Measurements from ENCODE around the gene ADD1.

Gene ADD1

GRCh38 chr4:2961811-2962441 lies 118.3 kb downstream of the ADD1 start:
- H3K79me2 ChIP-seq (ENCODE audit: control insufficient read depth, insufficient read depth, low read length): peaks cover 34% of the 10 kb centered on the region
- H2BK120ac ChIP-seq (ENCODE audit: low read depth, low read length): no peak overlapping the region
- no peak overlapping the region for H3K27ac ChIP-seq (ENCODE audit: low read depth, low read length)
- peak overlapping the region; percentile 88 for H3K4me2 ChIP-seq (ENCODE audit: low read length)
- H3K9ac ChIP-seq (ENCODE audit: low read length): peak overlapping the region; percentile 98
- peak overlapping the region; percentile 97 for H3K56ac ChIP-seq (ENCODE audit: low read length)
- peak; percentile 43 for DNase-seq
- peaks cover 15% of the 10 kb centered on the region for H3K79me1 ChIP-seq (ENCODE audit: low read length)
- H4K8ac ChIP-seq (ENCODE audit: low read depth, low read length): no peak overlapping the region
- no peak overlapping the region for H2BK5ac ChIP-seq (ENCODE audit: low read length)
- H3K36me3 ChIP-seq (ENCODE audit: control insufficient read depth, insufficient read depth, low read length): peaks cover 4% of the 10 kb centered on the region
- no peak overlapping the region for H3K4ac ChIP-seq (ENCODE audit: low read depth, low read length)
- no peak overlapping the region for H2AK5ac ChIP-seq (ENCODE audit: low read length)
- H4K5ac ChIP-seq (ENCODE audit: low read length): no peak overlapping the region
- no CpG with 5 or more reads among the region's 14 CpGs for WGBS (ENCODE audit: extremely low coverage, insufficient coverage, low lambda C conversion rate)
- no peak overlapping the region for H2BK15ac ChIP-seq (replicated peaks; ENCODE audit: low read depth)
- H3K23ac ChIP-seq (ENCODE audit: low read length): no peak overlapping the region
- H3K18ac ChIP-seq (ENCODE audit: low read length): no peak overlapping the region
- peak overlapping the region; percentile 93 for H3K4me3 ChIP-seq (ENCODE audit: low read length)
- no peaks in the 10 kb centered on the region for H3K4me1 ChIP-seq (ENCODE audit: control insufficient read depth, low read depth, low read length)
- H3K27me3 ChIP-seq (ENCODE audit: insufficient read depth, low read length, poor library complexity): no peaks in the 10 kb centered on the region

GRCh38 chr4:2962614-2963174 lies 119.0 kb downstream of the ADD1 start:
- Histone ChIP-seq H3K79me1 (ENCODE audit: low read length) (peaks cover 11% of the 10 kb centered on the region), H3K23ac (ENCODE audit: low read length) (no peak overlapping the region), H3K56ac (ENCODE audit: low read length) (peak overlapping the region; percentile 97), H3K9ac (ENCODE audit: low read length) (peak overlapping the region; percentile 98), H2BK5ac (ENCODE audit: low read length) (peak overlapping the region; percentile 55), H3K18ac (ENCODE audit: low read length) (no peak overlapping the region), H3K27ac (ENCODE audit: low read depth, low read length) (peak overlapping the region; percentile 23), H3K79me2 (ENCODE audit: control insufficient read depth, insufficient read depth, low read length) (peaks cover 31% of the 10 kb centered on the region), H4K5ac (ENCODE audit: low read length) (no peak overlapping the region), H3K27me3 (ENCODE audit: insufficient read depth, low read length, poor library complexity) (no peaks in the 10 kb centered on the region), H3K36me3 (ENCODE audit: control insufficient read depth, insufficient read depth, low read length) (no peaks in the 10 kb centered on the region), H2BK120ac (ENCODE audit: low read depth, low read length) (no peak overlapping the region), H2AK5ac (ENCODE audit: low read length) (no peak overlapping the region), H3K4me2 (ENCODE audit: low read length) (peak overlapping the region; percentile 88), H3K4me3 (ENCODE audit: low read length) (peak overlapping the region; percentile 93), H2BK15ac (replicated peaks; ENCODE audit: low read depth) (no peak overlapping the region), H3K4ac (ENCODE audit: low read depth, low read length) (no peak overlapping the region), H3K4me1 (ENCODE audit: control insufficient read depth, low read depth, low read length) (no peaks in the 10 kb centered on the region), H4K8ac (ENCODE audit: low read depth, low read length) (no peak overlapping the region)
- no CpG with 5 or more reads among the region's 40 CpGs for WGBS (ENCODE audit: extremely low coverage, insufficient coverage, low lambda C conversion rate)
- DNase-seq: peak; percentile 92

GRCh38 chr4:2963175-2963965 lies 119.7 kb downstream of the ADD1 start, which contains the start of the genes GRK4 and NOP14:
Gene GRK4 (plus strand): TSS chr4:2963571. CDS start chr4:2964071, 500 bp downstream.
Gene NOP14 (minus strand): TSS chr4:2963406. CDS start chr4:2963319, 87 bp downstream.
- Histone ChIP-seq H4K5ac (ENCODE audit: low read length) (no peak within 1 kb of the TSS), H3K4me3 (ENCODE audit: low read length) (peak within 1 kb of the TSS; percentile 93), H3K79me1 (ENCODE audit: low read length) (peaks cover 11% of the 10 kb centered on the region), H3K4ac (ENCODE audit: low read depth, low read length) (no peak within 1 kb of the TSS), H2AK5ac (ENCODE audit: low read length) (no peak within 1 kb of the TSS), H3K27me3 (ENCODE audit: insufficient read depth, low read length, poor library complexity) (no peaks in the 10 kb centered on the region), H4K8ac (ENCODE audit: low read depth, low read length) (no peak within 1 kb of the TSS), H3K18ac (ENCODE audit: low read length) (no peak within 1 kb of the TSS), H2BK120ac (ENCODE audit: low read depth, low read length) (no peak within 1 kb of the TSS), H3K27ac (ENCODE audit: low read depth, low read length) (peak within 1 kb of the TSS; percentile 23), H3K56ac (ENCODE audit: low read length) (peak within 1 kb of the TSS; percentile 97), H3K36me3 (ENCODE audit: control insufficient read depth, insufficient read depth, low read length) (no peaks in the 10 kb centered on the region), H3K4me2 (ENCODE audit: low read length) (peak within 1 kb of the TSS; percentile 88), H2BK15ac (replicated peaks; ENCODE audit: low read depth) (no peak within 1 kb of the TSS), H3K23ac (ENCODE audit: low read length) (peak within 1 kb of the TSS; percentile 89), H3K79me2 (ENCODE audit: control insufficient read depth, insufficient read depth, low read length) (peaks cover 27% of the 10 kb centered on the region), H3K4me1 (ENCODE audit: control insufficient read depth, low read depth, low read length) (no peaks in the 10 kb centered on the region), H2BK5ac (ENCODE audit: low read length) (peak within 1 kb of the TSS; percentile 55), H3K9ac (ENCODE audit: low read length) (peak within 1 kb of the TSS; percentile 98)
- DNase-seq: peak; percentile 99
- WGBS (ENCODE audit: extremely low coverage, insufficient coverage, low lambda C conversion rate): no CpG with 5 or more reads among the region's 105 CpGs

- Histone ChIP-seq H4K8ac (ENCODE audit: low read depth, low read length) (no peak overlapping the region), H3K18ac (ENCODE audit: low read length) (no peak overlapping the region), H3K23ac (ENCODE audit: low read length) (peak overlapping the region; percentile 89), H3K9ac (ENCODE audit: low read length) (peak overlapping the region; percentile 68), H3K36me3 (ENCODE audit: control insufficient read depth, insufficient read depth, low read length) (no peaks in the 10 kb centered on the region), H2AK5ac (ENCODE audit: low read length) (no peak overlapping the region), H3K4ac (ENCODE audit: low read depth, low read length) (no peak overlapping the region), H4K5ac (ENCODE audit: low read length) (no peak overlapping the region), H3K4me1 (ENCODE audit: control insufficient read depth, low read depth, low read length) (no peaks in the 10 kb centered on the region), H3K4me3 (ENCODE audit: low read length) (peak overlapping the region; percentile 69), H3K4me2 (ENCODE audit: low read length) (peak overlapping the region; percentile 48), H3K27me3 (ENCODE audit: insufficient read depth, low read length, poor library complexity) (no peaks in the 10 kb centered on the region), H2BK120ac (ENCODE audit: low read depth, low read length) (no peak overlapping the region), H2BK5ac (ENCODE audit: low read length) (no peak overlapping the region), H3K79me1 (ENCODE audit: low read length) (peaks cover 7% of the 10 kb centered on the region), H3K56ac (ENCODE audit: low read length) (peak overlapping the region; percentile 90), H2BK15ac (replicated peaks; ENCODE audit: low read depth) (no peak overlapping the region), H3K79me2 (ENCODE audit: control insufficient read depth, insufficient read depth, low read length) (peaks cover 21% of the 10 kb centered on the region), H3K27ac (ENCODE audit: low read depth, low read length) (no peak overlapping the region)
- WGBS (ENCODE audit: extremely low coverage, insufficient coverage, low lambda C conversion rate): no CpG with 5 or more reads among the region's 38 CpGs
- no peak for DNase-seq
These were observed 120.4 kb downstream of the ADD1 start for GRCh38 chr4:2963966-2964471.

GRCh38 chr4:2964706-2965258 lies 121.1 kb downstream of the ADD1 start:
- H4K5ac ChIP-seq (ENCODE audit: low read length): no peak overlapping the region
- H2BK120ac ChIP-seq (ENCODE audit: low read depth, low read length): no peak overlapping the region
- WGBS (ENCODE audit: extremely low coverage, insufficient coverage, low lambda C conversion rate): no CpG with 5 or more reads among the region's 5 CpGs
- no peak overlapping the region for H3K4me3 ChIP-seq (ENCODE audit: low read length)
- H3K4me1 ChIP-seq (ENCODE audit: control insufficient read depth, low read depth, low read length): no peaks in the 10 kb centered on the region
- H3K23ac ChIP-seq (ENCODE audit: low read length): no peak overlapping the region
- no peak overlapping the region for H3K4ac ChIP-seq (ENCODE audit: low read depth, low read length)
- H3K4me2 ChIP-seq (ENCODE audit: low read length): no peak overlapping the region
- H3K27ac ChIP-seq (ENCODE audit: low read depth, low read length): no peak overlapping the region
- no peak overlapping the region for H3K18ac ChIP-seq (ENCODE audit: low read length)
- H2BK15ac ChIP-seq (replicated peaks; ENCODE audit: low read depth): no peak overlapping the region
- no peaks in the 10 kb centered on the region for H3K36me3 ChIP-seq (ENCODE audit: control insufficient read depth, insufficient read depth, low read length)
- no peak overlapping the region for H2AK5ac ChIP-seq (ENCODE audit: low read length)
- no peak overlapping the region for H4K8ac ChIP-seq (ENCODE audit: low read depth, low read length)
- DNase-seq: no peak
- no peak overlapping the region for H2BK5ac ChIP-seq (ENCODE audit: low read length)
- peaks cover 5% of the 10 kb centered on the region for H3K79me1 ChIP-seq (ENCODE audit: low read length)
- H3K9ac ChIP-seq (ENCODE audit: low read length): no peak overlapping the region
- peaks cover 17% of the 10 kb centered on the region for H3K79me2 ChIP-seq (ENCODE audit: control insufficient read depth, insufficient read depth, low read length)
- no peak overlapping the region for H3K56ac ChIP-seq (ENCODE audit: low read length)
- no peaks in the 10 kb centered on the region for H3K27me3 ChIP-seq (ENCODE audit: insufficient read depth, low read length, poor library complexity)

Data from mesendoderm (in vitro differentiated cells).